HL-60 (cell line): ENCODE data around the gene ANKRD63.

ENCODE experiments used
- DNase-seq, 2 experiments: peaks; one replicate each; pipeline ENCODE4 v3.0.0-alpha.2; 2010 to 2020; ENCODE audit warnings: low read depth in 1 of 2, low spot score in 1 of 2
- H3K27ac ChIP-seq: fragments of 250-450 bp; sonication (Bioruptor Pico); replicated peaks from 2 replicates; pipeline ENCODE4 v1.5.1; 2020; ENCODE audit warnings: mild to moderate bottlenecking, moderate library complexity
- H3K27me3 ChIP-seq: fragments of 250-450 bp; sonication (Bioruptor Pico); 2 replicates; pipeline ENCODE4 v1.5.1; 2021; ENCODE audit warnings: mild to moderate bottlenecking, moderate library complexity; ENCODE audit not compliant: insufficient read depth, poor library complexity, severe bottlenecking
- H3K4me3 ChIP-seq: replicated peaks from 2 replicates; pipeline ENCODE4 v1.5.1; 2011; ENCODE audit warnings: mild to moderate bottlenecking, control low read depth, low read length; ENCODE audit not compliant: insufficient read depth
- CTCF ChIP-seq: IDR thresholded peaks from one replicate; pipeline ENCODE4 v1.5.1; 2011; ENCODE audit warnings: low read length, control low read depth, inconsistent platforms; ENCODE audit not compliant: insufficient read depth
- GABPA ChIP-seq: IDR thresholded peaks from 2 replicates; pipeline ENCODE4 v1.6.1; 2012; ENCODE audit warnings: low read depth
- POLR2AphosphoS5 ChIP-seq: IDR thresholded peaks from 2 replicates; pipeline ENCODE4 v1.6.1; 2012; ENCODE audit warnings: low read depth
- SPI1 ChIP-seq: IDR thresholded peaks from 2 replicates; pipeline ENCODE4 v1.6.1; 2012; ENCODE audit warnings: low read depth, mild to moderate bottlenecking, borderline replicate concordance
- TF ChIP-seq, protein P1 (sequence below): IDR thresholded peaks from 2 replicates; pipeline ENCODE4 v1.6.1; 2012; ENCODE audit warnings: low read depth; ENCODE audit not compliant: insufficient replicate concordance

The ANKRD63 gene

GRCh38 chr15:40303576-40303975 lies 20.7 kb upstream of the ANKRD63 start:
- no peaks in the 10 kb centered on the region for H3K27me3 ChIP-seq
- TF ChIP-seq GABPA (no peak), CTCF (no peak), SPI1 (no peak), POLR2AphosphoS5 (no peak)
- TF ChIP-seq, protein P1, sequence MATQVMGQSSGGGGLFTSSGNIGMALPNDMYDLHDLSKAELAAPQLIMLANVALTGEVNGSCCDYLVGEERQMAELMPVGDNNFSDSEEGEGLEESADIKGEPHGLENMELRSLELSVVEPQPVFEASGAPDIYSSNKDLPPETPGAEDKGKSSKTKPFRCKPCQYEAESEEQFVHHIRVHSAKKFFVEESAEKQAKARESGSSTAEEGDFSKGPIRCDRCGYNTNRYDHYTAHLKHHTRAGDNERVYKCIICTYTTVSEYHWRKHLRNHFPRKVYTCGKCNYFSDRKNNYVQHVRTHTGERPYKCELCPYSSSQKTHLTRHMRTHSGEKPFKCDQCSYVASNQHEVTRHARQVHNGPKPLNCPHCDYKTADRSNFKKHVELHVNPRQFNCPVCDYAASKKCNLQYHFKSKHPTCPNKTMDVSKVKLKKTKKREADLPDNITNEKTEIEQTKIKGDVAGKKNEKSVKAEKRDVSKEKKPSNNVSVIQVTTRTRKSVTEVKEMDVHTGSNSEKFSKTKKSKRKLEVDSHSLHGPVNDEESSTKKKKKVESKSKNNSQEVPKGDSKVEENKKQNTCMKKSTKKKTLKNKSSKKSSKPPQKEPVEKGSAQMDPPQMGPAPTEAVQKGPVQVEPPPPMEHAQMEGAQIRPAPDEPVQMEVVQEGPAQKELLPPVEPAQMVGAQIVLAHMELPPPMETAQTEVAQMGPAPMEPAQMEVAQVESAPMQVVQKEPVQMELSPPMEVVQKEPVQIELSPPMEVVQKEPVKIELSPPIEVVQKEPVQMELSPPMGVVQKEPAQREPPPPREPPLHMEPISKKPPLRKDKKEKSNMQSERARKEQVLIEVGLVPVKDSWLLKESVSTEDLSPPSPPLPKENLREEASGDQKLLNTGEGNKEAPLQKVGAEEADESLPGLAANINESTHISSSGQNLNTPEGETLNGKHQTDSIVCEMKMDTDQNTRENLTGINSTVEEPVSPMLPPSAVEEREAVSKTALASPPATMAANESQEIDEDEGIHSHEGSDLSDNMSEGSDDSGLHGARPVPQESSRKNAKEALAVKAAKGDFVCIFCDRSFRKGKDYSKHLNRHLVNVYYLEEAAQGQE: no peak
- no peak for DNase-seq
- no peak overlapping the region for H3K27ac ChIP-seq
- H3K4me3 ChIP-seq: no peak overlapping the region

- TF ChIP-seq GABPA: no peak
- TF ChIP-seq CTCF: no peak
- no peak for TF ChIP-seq SPI1
- TF ChIP-seq POLR2AphosphoS5: no peak
- Histone ChIP-seq H3K27ac (no peak overlapping the region), H3K27me3 (no peaks in the 10 kb centered on the region), H3K4me3 (no peak overlapping the region)
- DNase-seq: no peak
These were observed 20.1 kb upstream of the ANKRD63 start for GRCh38 chr15:40302981-40303380.

GRCh38 chr15:40302288-40302886 lies 19.5 kb upstream of the ANKRD63 start:
- Histone ChIP-seq H3K27me3 (no peaks in the 10 kb centered on the region), H3K4me3 (no peak overlapping the region), H3K27ac (no peak overlapping the region)
- DNase-seq: no peak
- no peak for TF ChIP-seq SPI1
- TF ChIP-seq CTCF: no peak
- TF ChIP-seq POLR2AphosphoS5: no peak
- TF ChIP-seq, protein P1: no peak
- no peak for TF ChIP-seq GABPA
